ENCODE results near the gene FLNB.

FLNB gene

GRCh38 chr3:58116161-58116955, 108.1 kb downstream of the FLNB start:
- FAIRE-seq, result no peak

- FAIRE-seq, result no peak
Observed at GRCh38 chr3:58116985-58117384, 108.8 kb downstream of the FLNB start.

- FAIRE-seq, result no peak
Observed at GRCh38 chr3:58117561-58118181, 109.4 kb downstream of the FLNB start.

- no peak for FAIRE-seq
Observed at GRCh38 chr3:58119186-58119585, 111.0 kb downstream of the FLNB start.

GRCh38 chr3:58120075-58120812, 112.0 kb downstream of the FLNB start:
- no peak for FAIRE-seq

- no peak for FAIRE-seq
Observed at GRCh38 chr3:58121183-58121582, 113.0 kb downstream of the FLNB start.

GRCh38 chr3:58122936-58123700, 114.9 kb downstream of the FLNB start:
- FAIRE-seq, result no peak

GRCh38 chr3:58124387-58124786, 116.2 kb downstream of the FLNB start:
- no peak for FAIRE-seq

GRCh38 chr3:58129041-58129770, 121.0 kb downstream of the FLNB start:
- FAIRE-seq, result no peak

- no peak for FAIRE-seq
Observed at GRCh38 chr3:58130591-58130990, 122.4 kb downstream of the FLNB start.

- FAIRE-seq, result no peak
Observed at GRCh38 chr3:58131101-58131825, 123.0 kb downstream of the FLNB start.

GRCh38 chr3:58132850-58133249, 124.6 kb downstream of the FLNB start:
- no peak for FAIRE-seq

- FAIRE-seq, result no peak
Observed at GRCh38 chr3:58134468-58134867, 126.2 kb downstream of the FLNB start.

GRCh38 chr3:58135712-58136543, 127.7 kb downstream of the FLNB start:
- no peak for FAIRE-seq

GRCh38 chr3:58137306-58137705, 129.1 kb downstream of the FLNB start:
- no peak for FAIRE-seq

GRCh38 chr3:58141766-58142345, 133.6 kb downstream of the FLNB start:
- FAIRE-seq, result no peak

- FAIRE-seq, result no peak
Observed at GRCh38 chr3:58143417-58144055, 135.3 kb downstream of the FLNB start.

- no peak for FAIRE-seq
Observed at GRCh38 chr3:58144478-58145325, 136.5 kb downstream of the FLNB start.

GRCh38 chr3:58148049-58148448, 139.8 kb downstream of the FLNB start:
- no peak for FAIRE-seq

Data from colon (tissue), 2 donors.